ENCODE measurements around the gene MSRB3.
"Not testable (repeated sequence)": the region's sequence is repeated elsewhere in the genome, so short reads cannot be mapped to it uniquely, and the experiment has no call there.

MSRB3 gene

GRCh38 chr12:65474831-65475230 is 196.3 kb downstream of the MSRB3 start:
- Histone ChIP-seq H3K27me3 (ENCODE audit: low read length) (no peaks in the 10 kb centered on the region), H3K9ac (ENCODE audit: low read length) (no peak overlapping the region), H4K20me1 (ENCODE audit: low read depth, low read length) (no peaks in the 10 kb centered on the region), H3F3A (ENCODE audit: insufficient read depth) (no peaks in the 10 kb centered on the region), H3K4me2 (ENCODE audit: low read depth, low read length, poor library complexity, severe bottlenecking) (no peak overlapping the region), H3K4me3 (ENCODE audit: insufficient read depth, low read length, poor library complexity, severe bottlenecking) (no peak overlapping the region), H3K36me3 (ENCODE audit: low read length) (no peaks in the 10 kb centered on the region), H3K9me2 (replicated peaks; ENCODE audit: insufficient read depth, low read length) (no peaks in the 10 kb centered on the region), H3K9me3 (ENCODE audit: insufficient read depth, low read length) (no peaks in the 10 kb centered on the region), H2AFZ (ENCODE audit: low read depth, low read length, severe bottlenecking) (no peak overlapping the region), H3K27ac (ENCODE audit: low read depth, low read length) (no peak overlapping the region), H3K79me2 (ENCODE audit: insufficient read depth, low read length) (no peaks in the 10 kb centered on the region)
- TF ChIP-seq EZH2phosphoT487 (conservative IDR thresholded peaks at IDR 0.05; ENCODE audit: low read length), result no peak
- TF ChIP-seq, protein P1, sequence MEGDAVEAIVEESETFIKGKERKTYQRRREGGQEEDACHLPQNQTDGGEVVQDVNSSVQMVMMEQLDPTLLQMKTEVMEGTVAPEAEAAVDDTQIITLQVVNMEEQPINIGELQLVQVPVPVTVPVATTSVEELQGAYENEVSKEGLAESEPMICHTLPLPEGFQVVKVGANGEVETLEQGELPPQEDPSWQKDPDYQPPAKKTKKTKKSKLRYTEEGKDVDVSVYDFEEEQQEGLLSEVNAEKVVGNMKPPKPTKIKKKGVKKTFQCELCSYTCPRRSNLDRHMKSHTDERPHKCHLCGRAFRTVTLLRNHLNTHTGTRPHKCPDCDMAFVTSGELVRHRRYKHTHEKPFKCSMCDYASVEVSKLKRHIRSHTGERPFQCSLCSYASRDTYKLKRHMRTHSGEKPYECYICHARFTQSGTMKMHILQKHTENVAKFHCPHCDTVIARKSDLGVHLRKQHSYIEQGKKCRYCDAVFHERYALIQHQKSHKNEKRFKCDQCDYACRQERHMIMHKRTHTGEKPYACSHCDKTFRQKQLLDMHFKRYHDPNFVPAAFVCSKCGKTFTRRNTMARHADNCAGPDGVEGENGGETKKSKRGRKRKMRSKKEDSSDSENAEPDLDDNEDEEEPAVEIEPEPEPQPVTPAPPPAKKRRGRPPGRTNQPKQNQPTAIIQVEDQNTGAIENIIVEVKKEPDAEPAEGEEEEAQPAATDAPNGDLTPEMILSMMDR (IDR thresholded peaks at IDR 0.05; ENCODE audit: insufficient read depth, low read length, poor library complexity, severe bottlenecking), result no peak

- H3K27ac ChIP-seq (ENCODE audit: low read depth, low read length), result no peak overlapping the region
- H3K79me2 ChIP-seq (ENCODE audit: insufficient read depth, low read length), result no peaks in the 10 kb centered on the region
- H3K36me3 ChIP-seq (ENCODE audit: low read length), result no peaks in the 10 kb centered on the region
- no peaks in the 10 kb centered on the region for H3K9me2 ChIP-seq (replicated peaks; ENCODE audit: insufficient read depth, low read length)
- no peaks in the 10 kb centered on the region for H3K9me3 ChIP-seq (ENCODE audit: insufficient read depth, low read length)
- H2AFZ ChIP-seq (ENCODE audit: low read depth, low read length, severe bottlenecking), result no peak overlapping the region
- no peaks in the 10 kb centered on the region for H3F3A ChIP-seq (ENCODE audit: insufficient read depth)
- H3K4me2 ChIP-seq (ENCODE audit: low read depth, low read length, poor library complexity, severe bottlenecking), result no peak overlapping the region
- no peak overlapping the region for H3K9ac ChIP-seq (ENCODE audit: low read length)
- no peaks in the 10 kb centered on the region for H4K20me1 ChIP-seq (ENCODE audit: low read depth, low read length)
- H3K27me3 ChIP-seq (ENCODE audit: low read length), result no peaks in the 10 kb centered on the region
- no peak overlapping the region for H3K4me3 ChIP-seq (ENCODE audit: insufficient read depth, low read length, poor library complexity, severe bottlenecking)
- TF ChIP-seq EZH2phosphoT487 (conservative IDR thresholded peaks at IDR 0.05; ENCODE audit: low read length), result no peak
- TF ChIP-seq, protein P1 (IDR thresholded peaks at IDR 0.05; ENCODE audit: insufficient read depth, low read length, poor library complexity, severe bottlenecking), result no peak
These were observed 199.2 kb downstream of the MSRB3 start for GRCh38 chr12:65477721-65478120.

- not testable (repeated sequence) for H3F3A ChIP-seq (ENCODE audit: insufficient read depth); H3K27me3 ChIP-seq (ENCODE audit: low read length); H4K20me1 ChIP-seq (ENCODE audit: low read depth, low read length); H3K4me3 ChIP-seq (ENCODE audit: insufficient read depth, low read length, poor library complexity, severe bottlenecking); H3K9me2 ChIP-seq (replicated peaks; ENCODE audit: insufficient read depth, low read length); H3K36me3 ChIP-seq (ENCODE audit: low read length); H3K9ac ChIP-seq (ENCODE audit: low read length); H2AFZ ChIP-seq (ENCODE audit: low read depth, low read length, severe bottlenecking); H3K9me3 ChIP-seq (ENCODE audit: insufficient read depth, low read length); H3K4me2 ChIP-seq (ENCODE audit: low read depth, low read length, poor library complexity, severe bottlenecking); H3K79me2 ChIP-seq (ENCODE audit: insufficient read depth, low read length); H3K27ac ChIP-seq (ENCODE audit: low read depth, low read length)
These were observed 205.5 kb downstream of the MSRB3 start for GRCh38 chr12:65483891-65484516.

- Histone ChIP-seq H3K9me2 (replicated peaks; ENCODE audit: insufficient read depth, low read length) (no peaks in the 10 kb centered on the region), H2AFZ (ENCODE audit: low read depth, low read length, severe bottlenecking) (no peak overlapping the region), H3K27me3 (ENCODE audit: low read length) (no peaks in the 10 kb centered on the region), H3K9me3 (ENCODE audit: insufficient read depth, low read length) (no peaks in the 10 kb centered on the region), H3F3A (ENCODE audit: insufficient read depth) (no peaks in the 10 kb centered on the region), H3K4me3 (ENCODE audit: insufficient read depth, low read length, poor library complexity, severe bottlenecking) (no peak overlapping the region), H3K27ac (ENCODE audit: low read depth, low read length) (no peak overlapping the region), H3K79me2 (ENCODE audit: insufficient read depth, low read length) (no peaks in the 10 kb centered on the region), H3K36me3 (ENCODE audit: low read length) (no peaks in the 10 kb centered on the region), H3K9ac (ENCODE audit: low read length) (no peak overlapping the region), H4K20me1 (ENCODE audit: low read depth, low read length) (no peaks in the 10 kb centered on the region), H3K4me2 (ENCODE audit: low read depth, low read length, poor library complexity, severe bottlenecking) (no peak overlapping the region)
- no peak for TF ChIP-seq EZH2phosphoT487 (conservative IDR thresholded peaks at IDR 0.05; ENCODE audit: low read length)
- TF ChIP-seq, protein P1 (IDR thresholded peaks at IDR 0.05; ENCODE audit: insufficient read depth, low read length, poor library complexity, severe bottlenecking), result no peak
These were observed 209.7 kb downstream of the MSRB3 start for GRCh38 chr12:65488197-65488596.
